ENCODE measurements around the gene HELZ.
"Not testable (repeated sequence)": the region's sequence is repeated elsewhere in the genome, so short reads cannot be mapped to it uniquely, and the experiment has no call there.

HELZ gene

DNA sequence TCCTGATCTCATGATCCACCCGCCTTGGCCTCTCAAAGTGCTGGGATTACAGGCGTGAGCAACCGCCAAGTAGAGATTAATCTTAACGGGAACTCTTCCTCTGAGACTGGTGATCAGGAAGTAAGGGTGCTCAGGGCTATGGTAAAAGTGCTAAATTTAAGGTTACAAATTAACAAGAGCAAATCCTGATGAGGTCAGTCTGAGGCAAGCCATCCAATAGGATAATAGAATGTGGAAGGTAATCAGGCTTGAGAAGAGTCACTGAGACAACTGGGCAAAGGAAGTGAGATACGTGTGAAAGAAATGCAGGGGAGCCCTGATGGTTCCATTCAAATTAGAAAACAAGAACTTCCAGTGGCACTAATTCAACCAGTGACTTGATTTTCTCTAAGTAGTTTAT lies 131.5 kb downstream of the HELZ start:
- no peak for DNase-seq (ENCODE audit: low read depth)

DNA sequence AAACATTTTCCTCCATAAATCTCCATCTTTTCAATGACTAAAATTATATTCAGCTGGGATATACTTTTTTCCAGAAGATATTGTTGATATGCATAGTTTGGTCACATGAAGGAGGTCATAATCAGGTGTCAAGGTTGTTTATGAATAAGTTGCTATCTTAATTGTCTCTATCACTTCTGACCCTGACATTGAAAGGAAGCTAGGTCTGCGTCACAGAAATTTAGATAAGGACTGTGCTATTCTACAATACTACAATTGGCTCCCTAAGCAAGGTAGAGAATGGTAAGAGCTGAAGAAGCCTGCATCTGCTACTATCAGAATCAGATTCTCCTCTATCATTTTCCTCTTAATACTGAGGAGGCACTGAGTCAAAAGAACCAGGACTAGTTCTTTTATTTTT lies 133.2 kb downstream of the HELZ start:
- DNase-seq (ENCODE audit: low read depth): no peak

DNA sequence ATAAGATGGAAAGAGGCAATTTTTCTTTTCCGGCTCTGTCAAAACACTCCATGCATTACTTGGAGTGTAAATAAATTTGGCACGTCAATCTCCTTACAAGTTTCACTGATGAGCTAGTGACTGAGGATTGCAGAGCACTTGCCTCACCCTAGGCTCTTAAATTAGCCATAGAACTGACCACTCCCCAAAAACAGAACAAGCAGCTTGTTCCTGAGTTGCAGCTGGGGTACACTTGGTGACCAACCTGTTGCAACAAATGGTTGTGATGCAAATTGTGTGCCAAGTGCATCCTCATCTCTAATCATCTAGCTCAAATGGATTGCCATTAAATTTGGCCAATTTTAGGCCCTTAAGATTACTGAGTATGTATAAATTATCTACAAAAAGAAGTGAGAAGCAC lies 133.7 kb downstream of the HELZ start:
- DNase-seq (ENCODE audit: low read depth): no peak

DNA sequence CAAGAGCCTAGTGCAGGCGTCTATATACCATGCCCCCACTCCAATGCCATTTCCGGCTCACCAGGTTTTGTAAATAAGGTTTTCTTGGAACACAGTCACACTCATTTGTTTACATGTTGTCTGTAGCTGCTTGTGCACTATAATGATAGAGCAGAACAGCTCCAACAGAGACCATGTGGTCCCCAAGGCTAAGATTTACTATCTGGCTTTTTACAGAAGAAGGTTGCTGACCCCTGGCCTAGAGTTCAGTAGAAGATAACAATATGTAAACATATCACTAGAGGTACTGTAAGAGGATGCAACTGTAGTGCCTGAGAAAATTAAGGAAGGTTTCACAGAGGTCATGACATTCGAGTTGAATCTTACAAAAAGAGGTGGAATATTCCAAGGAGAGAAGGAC lies 134.4 kb downstream of the HELZ start:
- no peak for DNase-seq (ENCODE audit: low read depth)

DNA sequence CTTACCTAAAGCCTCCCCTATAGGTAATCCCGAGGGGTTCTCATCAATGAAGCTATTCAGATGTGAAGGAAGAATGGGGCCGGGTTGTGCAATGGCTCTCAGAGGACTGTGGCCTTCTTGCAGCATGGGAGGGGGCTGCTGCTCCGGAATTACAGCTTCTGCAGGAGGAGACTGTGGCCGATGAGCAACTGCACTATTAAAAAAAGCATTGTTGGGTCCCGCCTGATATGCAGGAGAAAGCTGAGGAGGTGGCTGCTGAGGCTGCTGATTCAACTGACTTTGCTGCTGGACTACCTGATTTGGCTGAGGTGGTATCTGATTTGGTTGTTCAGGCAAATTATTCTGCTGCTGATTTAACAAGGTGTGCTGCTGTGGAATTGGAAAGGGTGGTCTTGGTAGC lies 135.9 kb downstream of the HELZ start:
- no peak for DNase-seq (ENCODE audit: low read depth)

DNA sequence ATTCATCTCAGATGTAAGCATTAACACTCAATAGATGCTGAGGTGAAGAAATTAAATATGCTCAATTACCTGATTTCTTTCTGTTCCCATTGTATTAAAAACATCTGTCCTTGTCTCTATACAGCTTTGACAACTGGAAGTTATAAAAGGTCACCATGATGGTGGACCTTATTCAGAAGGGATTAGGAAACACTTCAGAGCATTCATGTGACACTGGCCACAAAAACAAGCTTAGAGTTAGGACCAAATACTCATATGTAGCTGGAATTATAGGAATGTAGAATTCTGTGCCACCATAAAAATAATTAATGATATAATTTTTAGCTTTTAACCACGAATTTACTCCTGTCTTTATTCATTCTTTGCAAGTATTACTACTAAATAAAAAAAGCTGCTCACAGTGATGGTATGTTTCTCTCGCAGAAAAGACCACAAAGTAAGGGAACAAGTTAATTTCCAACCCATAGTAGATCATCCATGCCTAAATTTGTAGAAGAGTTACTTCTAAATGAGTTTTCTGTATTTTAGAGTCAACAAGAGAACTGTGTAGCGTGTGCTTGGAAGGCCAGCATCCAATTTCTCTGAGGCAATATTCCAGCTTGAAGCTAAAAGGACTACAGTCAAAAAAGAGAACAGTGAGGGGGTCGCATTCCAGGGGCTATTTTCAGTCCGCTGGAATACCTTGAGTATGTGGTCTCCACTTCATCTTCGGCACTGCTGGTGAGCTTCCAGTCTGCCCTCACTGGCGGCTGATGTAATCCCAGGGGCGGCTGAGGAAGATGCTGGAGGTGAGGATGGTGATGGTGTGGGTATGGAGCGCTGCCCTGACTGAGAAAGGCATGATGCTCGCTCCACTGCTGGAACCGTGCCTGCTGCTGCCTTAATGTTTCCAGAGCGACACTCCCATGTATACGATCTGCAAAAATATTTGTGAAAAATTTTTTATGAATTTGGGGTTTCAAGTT lies 136.9 kb downstream of the HELZ start:
- DNase-seq (ENCODE audit: low read depth): no peak

DNA sequence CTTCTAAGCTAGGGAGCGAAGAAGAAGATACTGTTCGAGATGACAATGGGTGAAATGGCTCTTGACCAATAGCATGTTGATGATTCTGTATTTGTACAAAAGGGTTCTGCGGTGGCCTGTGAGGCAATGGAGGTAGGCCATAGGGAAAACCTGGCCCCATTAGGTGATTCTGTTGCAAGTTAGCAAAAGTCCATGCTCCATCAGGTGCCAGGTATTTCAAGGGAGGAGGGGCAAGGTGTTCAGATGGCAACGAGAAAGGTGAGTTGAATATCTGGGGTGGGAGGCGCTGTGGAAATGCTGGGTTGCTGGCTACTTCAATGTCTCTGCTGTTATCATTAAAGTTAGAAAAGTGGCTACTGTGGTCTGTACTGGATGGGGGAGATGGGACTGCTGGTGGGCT lies 137.8 kb downstream of the HELZ start:
- DNase-seq (ENCODE audit: low read depth): no peak

DNA sequence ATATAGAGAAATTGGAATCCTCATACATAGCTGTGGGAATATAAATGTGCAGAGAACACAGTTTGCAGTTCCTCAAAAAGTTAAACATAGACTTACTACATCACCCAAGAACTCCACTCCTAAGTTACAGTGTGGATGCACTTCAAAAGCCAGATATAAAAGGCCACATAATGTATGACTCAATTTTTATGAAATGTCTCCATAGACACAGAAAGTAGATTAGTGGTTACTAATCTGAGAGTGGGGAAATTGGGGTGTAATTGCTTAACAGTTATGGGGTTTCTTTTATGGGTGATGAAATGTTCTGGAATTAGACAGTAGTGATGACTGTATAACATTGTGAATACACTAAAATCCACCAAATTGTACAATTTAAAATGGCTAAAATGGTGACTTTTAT lies 139.8 kb downstream of the HELZ start:
- peak; percentile 33 for DNase-seq (ENCODE audit: low read depth)

DNA sequence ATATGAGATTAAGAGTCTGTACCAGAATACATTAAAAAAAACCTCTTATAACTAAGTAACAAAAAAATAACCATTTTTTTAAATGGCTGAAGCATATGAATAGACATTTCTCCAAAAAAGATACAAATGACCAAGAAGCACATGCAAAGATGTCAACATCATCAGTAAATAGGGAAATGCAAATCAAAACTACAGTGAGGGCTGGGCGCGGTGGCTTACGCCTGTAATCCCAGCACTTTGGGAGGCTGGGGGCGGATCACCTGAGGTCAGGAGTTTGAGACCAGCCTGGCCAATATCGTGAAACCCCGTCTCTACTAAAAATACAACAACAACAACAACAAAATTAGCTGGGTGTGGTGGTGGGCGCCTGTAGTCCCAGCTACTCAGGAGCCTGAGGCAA lies 140.4 kb downstream of the HELZ start:
- DNase-seq (ENCODE audit: low read depth): not testable (repeated sequence)

DNA sequence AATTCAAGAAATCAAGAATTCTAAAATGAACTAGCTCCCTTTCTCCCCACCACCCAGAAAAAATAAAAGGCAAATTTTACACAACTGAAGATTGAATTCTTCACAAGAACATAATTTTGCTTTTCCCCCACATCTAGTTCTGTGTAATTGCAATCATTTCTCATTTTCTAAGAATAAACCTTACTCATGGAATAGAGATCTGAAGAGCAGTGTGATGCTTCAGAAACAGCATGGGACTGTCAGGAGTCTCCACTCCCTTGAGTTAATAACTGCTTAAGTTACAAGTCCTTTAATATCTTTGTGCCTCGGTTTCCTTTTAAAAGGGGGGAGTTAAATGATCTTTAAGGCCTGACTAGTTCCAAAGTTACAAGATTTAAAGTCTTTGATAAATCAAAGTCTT lies 147.0 kb downstream of the HELZ start:
- no peak for DNase-seq (ENCODE audit: low read depth)

DNA sequence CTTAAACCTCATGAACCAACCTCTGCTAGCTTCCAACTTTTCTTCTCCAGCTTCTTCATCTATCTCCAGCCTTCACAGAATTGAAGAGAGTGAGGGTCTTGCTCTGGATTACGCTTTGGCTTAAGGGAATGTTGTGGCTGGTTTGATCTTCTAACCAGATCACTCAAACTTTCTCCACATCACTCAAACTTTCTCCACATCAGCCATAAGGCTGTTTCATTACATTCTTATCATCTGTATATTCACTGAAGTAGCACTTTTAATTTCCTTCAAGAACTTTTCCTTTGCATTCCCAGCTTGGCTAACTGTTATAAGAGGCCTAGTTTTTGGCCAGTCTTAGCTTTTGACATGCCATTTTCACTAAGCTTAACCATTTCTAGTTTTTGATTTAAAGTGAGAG lies 148.4 kb downstream of the HELZ start:
- DNase-seq (ENCODE audit: low read depth): no peak

DNA sequence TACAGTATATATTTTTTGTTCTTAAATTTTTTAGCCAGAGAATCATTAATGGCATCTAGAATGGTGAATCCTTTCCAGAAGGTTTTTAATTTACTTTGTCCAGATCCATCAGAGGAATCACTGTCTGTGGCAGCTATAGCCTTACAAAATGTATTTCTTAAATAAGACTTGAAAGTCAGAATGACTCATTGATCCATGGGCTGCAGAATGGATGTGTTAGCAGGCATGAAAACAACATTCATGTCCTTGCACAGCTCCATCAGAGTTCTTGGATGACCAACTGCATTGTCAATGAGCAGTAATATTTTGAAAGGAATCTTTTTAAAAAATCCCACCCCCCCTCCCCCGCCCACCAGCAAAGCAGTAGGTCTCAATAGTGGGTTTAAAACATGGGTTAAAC lies 149.2 kb downstream of the HELZ start:
- no peak for DNase-seq (ENCODE audit: low read depth)

DNA sequence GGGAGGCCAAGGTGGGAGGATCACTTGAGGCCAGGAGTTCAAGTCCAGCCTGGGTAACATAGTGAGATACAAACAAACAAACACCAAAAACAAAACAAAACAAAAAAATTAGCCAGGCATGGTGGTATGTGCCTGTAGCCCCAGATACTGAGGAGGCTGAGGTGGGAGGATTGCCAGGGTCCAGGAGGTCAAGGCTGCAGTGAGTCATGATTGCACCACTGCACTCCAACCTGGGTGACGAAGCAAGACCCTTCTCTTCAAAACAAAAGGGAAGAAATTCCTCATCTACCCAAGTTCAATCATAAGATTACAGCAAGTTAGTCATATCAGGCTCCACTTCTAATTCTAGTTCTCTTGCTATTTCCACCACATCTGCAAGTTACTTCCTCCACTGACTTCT lies 149.7 kb downstream of the HELZ start:
- DNase-seq (ENCODE audit: low read depth): peak; percentile 58

DNA sequence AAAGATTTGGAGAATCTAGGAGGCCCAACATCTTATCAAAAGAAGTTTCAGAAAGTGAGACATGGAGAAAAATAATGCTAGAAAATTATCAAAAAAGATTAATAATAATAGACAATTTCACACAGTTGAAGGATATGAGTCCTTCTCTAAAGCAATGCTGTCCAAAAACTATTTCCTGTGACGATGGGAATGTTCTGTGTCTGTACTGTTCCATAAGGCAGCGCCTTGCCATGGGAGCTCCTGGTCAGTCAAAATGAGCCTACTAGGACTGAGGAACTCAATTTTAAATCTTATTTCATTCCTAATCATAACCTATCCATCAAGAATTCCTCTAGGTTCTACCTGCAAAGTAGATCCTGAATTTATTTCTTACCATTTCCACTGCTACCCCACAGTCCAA lies 151.6 kb downstream of the HELZ start:
- no peak for DNase-seq (ENCODE audit: low read depth)

DNA sequence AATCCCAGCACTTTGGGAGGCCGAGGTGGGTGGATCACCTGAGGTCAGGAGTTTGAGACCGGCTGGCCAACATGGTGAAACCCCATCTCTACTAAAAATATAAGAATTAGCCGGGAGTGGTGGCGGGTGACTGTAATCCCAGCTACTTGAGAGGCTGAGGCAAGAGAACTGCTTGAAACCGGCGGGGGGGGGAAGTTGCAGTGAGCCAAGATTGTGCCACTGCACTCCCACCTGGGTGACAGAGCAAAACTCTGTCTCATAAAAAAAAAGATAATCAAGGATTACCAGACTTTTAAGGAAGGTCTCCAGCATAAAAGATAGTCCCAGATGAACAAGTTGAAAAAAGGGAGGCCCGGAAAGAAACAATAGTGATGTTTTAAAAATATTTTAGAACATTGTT lies 152.3 kb downstream of the HELZ start:
- DNase-seq (ENCODE audit: low read depth): not testable (repeated sequence)

DNA sequence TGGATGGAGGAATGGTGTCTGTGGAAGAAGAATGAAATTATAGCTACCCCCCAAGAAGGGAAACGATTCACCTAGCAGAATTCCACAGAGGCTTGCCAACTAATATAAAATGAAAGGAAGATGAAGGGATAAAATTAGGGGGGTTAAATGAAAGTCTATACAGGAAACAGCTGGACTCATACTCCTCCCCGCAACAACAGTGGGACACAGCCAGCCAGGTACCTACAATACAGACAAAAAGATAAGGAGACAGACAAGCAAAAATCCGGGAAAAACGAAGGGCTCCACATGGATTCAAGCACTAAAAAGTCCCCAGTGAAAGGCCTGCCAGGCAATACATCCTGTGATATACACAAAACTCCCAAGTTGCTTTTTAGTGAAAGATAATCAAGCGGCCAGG lies 152.7 kb downstream of the HELZ start:
- no peak for DNase-seq (ENCODE audit: low read depth)

DNA sequence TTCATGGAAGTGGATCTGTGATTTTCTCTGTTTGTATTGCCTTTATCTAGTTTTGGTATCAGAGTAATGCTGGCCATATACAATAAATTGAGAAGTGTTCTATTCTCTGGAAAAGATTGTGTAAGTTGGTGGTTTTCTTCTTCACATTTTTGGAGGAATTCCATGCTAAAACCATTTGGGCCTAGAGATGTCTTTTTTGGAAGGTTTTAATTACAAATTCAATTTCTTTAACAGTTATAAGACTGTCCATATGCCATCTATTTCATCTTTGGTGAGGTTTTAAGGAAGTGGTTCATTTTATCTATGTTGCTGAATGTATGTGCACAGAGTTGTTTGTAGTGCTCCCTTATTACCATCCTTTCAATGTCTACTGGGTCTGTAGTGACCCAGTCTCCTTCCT lies 154.7 kb downstream of the HELZ start:
- no peak for DNase-seq (ENCODE audit: low read depth)

DNA sequence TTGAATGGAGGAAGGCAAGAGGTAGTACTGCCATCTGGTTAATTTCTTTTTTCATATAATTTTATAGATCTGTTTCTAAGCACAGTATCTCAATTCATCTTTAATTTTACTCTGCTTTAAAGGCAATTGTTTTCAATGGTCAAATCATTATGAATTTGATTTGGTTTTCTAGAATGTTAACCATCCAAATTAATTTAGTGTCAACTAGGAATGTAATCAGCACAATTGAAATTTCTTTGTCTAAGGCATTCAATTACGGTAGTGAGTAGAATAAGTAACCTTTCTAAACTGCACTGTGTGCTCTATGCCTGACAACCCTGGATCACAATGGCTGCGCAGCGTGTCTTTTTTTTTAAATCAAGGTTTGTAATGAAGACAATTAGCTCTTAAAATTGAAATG lies 156.4 kb downstream of the HELZ start:
- DNase-seq (ENCODE audit: low read depth): no peak

DNA sequence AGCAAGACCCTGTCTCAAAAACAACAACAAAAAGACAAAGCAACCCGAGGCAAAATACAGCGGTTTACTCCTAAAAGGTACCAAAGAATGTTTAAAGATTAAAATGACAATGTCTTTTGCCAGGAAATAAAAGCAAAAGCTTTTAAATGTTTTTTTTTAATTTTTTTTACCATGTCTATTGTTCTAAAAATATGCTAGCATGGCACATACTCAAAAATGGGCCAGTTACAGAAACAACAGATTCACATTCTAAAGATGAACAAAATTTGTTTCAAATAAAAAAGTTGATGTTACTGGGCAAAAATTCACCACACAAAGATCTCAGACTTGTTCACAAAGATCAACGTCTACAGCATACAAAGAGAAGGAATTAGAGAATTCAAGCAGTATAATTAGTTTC lies 159.6 kb downstream of the HELZ start:
- DNase-seq (ENCODE audit: low read depth): no peak

DNA sequence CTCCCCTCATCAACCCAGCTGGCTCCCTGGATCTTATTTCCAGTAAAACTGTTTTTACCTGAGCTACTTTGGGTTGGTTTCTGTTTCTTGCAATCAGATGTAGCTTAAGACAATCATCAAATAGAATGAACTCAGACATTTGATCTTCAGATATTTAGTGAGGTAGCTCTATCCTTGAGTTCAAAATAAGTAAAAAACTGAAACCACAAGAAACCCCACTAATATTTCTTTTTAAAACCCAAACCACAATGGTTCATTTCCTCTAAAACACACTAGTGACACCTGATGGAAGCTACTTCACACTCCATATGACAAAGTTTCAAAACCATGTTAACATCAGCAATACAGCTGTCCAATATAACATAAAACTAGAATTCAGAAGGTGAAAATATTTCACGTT lies 162.9 kb downstream of the HELZ start:
- no peak for DNase-seq (ENCODE audit: low read depth)

DNA sequence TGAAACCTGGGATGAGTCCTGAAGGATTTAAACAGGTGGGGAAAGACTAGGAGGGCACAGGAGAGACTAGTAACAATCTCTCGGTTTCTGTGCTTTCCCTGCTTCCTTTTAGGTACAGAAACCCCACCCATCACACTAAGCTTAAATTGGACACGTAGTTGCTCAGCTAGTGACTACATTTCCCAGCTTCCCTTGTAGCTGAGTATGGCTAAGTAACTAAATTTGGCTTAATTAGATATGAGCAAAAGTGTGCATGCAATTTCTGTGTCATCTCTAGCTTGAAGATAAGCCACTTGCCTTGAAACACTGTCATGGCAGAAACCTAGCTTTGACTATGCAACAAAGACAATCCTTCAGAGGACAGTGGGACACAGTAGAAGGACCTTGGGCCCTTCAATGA lies 164.2 kb downstream of the HELZ start:
- no peak for DNase-seq (ENCODE audit: low read depth)

DNA sequence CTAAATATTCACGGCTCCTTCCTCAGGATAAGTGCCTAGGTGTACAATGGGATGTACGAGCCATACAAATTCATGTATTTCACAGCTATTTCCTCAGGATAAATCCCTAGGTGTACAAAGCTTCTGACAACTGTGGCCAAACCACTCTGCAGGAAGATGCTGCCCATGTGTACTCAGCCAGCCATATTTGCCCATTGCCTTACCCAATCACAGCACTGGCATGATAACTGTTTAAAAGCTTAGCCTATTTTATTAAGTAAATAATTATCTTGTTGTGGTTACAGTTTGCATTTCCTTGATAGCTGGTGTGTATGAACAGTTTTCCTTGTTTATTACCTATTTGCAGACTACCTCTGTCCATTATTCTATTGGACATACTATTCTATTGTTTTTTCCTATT lies 165.5 kb downstream of the HELZ start:
- DNase-seq (ENCODE audit: low read depth): no peak

DNA sequence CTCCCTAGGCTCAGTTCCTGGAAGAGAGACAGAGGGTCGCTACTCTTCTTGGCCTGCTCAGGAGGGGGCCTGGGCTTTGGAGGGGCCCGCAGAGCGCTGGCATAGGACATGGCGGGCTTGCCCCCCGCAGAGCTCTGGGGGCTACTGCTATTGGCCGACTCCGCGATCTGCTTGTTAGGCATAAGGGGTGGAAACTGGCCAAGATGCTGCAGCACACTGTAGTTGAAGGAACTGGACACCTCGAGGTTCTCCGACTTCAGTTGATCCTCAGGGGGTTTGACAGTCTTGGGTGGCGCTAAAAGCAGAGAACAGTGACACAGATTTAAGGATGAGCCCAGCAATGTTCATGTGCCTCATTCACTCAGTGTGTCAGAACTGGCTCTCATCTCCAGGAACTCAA lies 166.7 kb downstream of the HELZ start:
- DNase-seq (ENCODE audit: low read depth): no peak

DNA sequence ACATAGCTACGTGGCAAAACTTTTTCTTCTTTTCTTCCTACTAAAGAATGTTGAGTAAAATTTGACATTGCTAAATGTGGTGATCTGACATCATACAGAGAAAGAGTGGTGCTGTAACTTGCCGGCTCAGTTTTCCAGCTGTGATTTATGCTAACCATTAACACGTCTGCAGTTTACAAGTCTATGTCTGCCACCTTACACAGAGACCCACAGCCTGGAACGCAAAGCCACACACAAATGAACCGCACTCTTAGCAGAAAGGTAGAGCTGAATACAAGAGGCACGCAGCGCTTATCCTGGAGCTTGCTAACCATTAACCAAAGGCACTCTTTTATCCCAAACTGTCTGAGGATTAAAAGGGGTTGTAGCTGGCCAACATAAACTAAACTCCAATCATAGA lies 168.7 kb downstream of the HELZ start:
- DNase-seq (ENCODE audit: low read depth): no peak
